Activated naive CD8-positive, alpha-beta T cell treated with anti-CD3 and anti-CD28 coated beads for 36 hours (primary cell): ENCODE measurements around the gene AK5. TPM values are rescaled to one million over a fixed set of nuclear protein-coding genes. Genes with fewer than 3 reads are reported as not detected.
"Not testable (repeated sequence)": the region's sequence is repeated elsewhere in the genome, so short reads cannot be mapped to it uniquely, and the experiment has no call there.

Experiments used
- DNase-seq: peaks from one replicate; pipeline ENCODE4 v3.0.0; 2021
- H3K27ac Mint-ChIP-seq: one replicate; pipeline ENCODE4 v1.8.0; 2022; ENCODE audit warnings: mild to moderate bottlenecking, moderate library complexity, mixed read lengths
- H3K27me3 Mint-ChIP-seq: one replicate; pipeline ENCODE4 v1.8.0; 2022; ENCODE audit warnings: mild to moderate bottlenecking, mixed read lengths
- H3K36me3 Mint-ChIP-seq: one replicate; pipeline ENCODE4 v1.8.0; 2021; ENCODE audit warnings: mild to moderate bottlenecking, mixed read lengths
- H3K4me1 Mint-ChIP-seq: one replicate; pipeline ENCODE4 v1.8.0; 2021; ENCODE audit warnings: mixed read lengths
- H3K4me3 Mint-ChIP-seq: one replicate; pipeline ENCODE4 v1.8.0; 2022; ENCODE audit warnings: mild to moderate bottlenecking, moderate library complexity, mixed read lengths
- H3K9me3 Mint-ChIP-seq: one replicate; pipeline ENCODE4 v1.8.0; 2022; ENCODE audit warnings: mixed read lengths
- total RNA-seq, 2 experiments: library from RNA; stranded (reverse); gene quantifications; one replicate each; pipeline ENCODE4 v1.2.3, GENCODE V29; 2021

The AK5 gene
- total RNA-seq, 2 experiments from 2014 or later = 4.3 to 6.6 TPM

DNA sequence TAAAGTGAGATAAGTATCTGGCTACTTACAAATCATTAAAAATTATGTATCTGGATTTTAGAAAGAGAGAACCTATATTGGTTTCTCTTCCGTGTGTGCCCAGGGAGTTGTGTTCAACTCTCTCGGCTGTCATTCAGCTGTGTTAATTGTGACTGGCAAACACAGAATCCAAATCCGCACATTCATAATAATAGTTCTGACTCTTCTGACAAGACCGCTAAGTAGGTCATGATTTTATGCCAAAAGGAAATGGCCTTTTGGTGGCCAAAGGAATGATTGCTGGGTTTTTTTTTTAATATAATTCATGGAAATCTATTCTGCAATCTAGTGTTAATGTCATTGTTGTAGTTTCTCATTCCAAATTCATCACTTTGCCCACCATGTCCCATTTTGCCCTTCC lies 110.7 kb downstream of the AK5 start:
- Mint-ChIP-seq H3K27me3 (no peaks in the 10 kb centered on the region), H3K4me3 (no peak overlapping the region)

DNA sequence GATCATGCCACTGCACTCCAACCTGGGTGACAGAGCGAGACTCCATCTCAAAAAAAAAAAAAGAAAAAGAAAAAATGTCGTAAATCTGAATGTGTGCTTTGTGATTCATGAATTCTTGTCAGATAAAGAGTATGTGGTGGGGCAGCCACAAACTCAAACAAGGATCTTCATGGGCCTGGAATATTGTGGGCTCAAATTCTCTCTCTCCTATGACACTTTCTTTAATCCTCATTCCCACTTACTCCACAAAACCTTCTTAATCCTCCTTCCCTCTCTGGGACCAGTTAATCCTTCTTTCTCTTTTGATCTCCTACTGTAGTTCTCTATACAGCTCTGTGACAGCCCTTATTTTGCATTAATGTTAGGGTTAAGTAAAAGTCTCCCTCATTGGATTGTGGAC lies 112.3 kb downstream of the AK5 start:
- H3K4me3 Mint-ChIP-seq = no peak overlapping the region
- peaks cover 2% of the 10 kb centered on the region for H3K36me3 Mint-ChIP-seq
- DNase-seq = no peak
- no peaks in the 10 kb centered on the region for H3K4me1 Mint-ChIP-seq
- no peak overlapping the region for H3K27ac Mint-ChIP-seq
- H3K27me3 Mint-ChIP-seq = no peaks in the 10 kb centered on the region
- no peaks in the 10 kb centered on the region for H3K9me3 Mint-ChIP-seq

More for the DNA sequence above, 110.7 kb downstream of the AK5 start:
- peaks cover 4% of the 10 kb centered on the region for H3K36me3 Mint-ChIP-seq
- H3K9me3 Mint-ChIP-seq = no peaks in the 10 kb centered on the region
- H3K4me1 Mint-ChIP-seq = peaks cover 7% of the 10 kb centered on the region
- DNase-seq = no peak
- no peak overlapping the region for H3K27ac Mint-ChIP-seq

DNA sequence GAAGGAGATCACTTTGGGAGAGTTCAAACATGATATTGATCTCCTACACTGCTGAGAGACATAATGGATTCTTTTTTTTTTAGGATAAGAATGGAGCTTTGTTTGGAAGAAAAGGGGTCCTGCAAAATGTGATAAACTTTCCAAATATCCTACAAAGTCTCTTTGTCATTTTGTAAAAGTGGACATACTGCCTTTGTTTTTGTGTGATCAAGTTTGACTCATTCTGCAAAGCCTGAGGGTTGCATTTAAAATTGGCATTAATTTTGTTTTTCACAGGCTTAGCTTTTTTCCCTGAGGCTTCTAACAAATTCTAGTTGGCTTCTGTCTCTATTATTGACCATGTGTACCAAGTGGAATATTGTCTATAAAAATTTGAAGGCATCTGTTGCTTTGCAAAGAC lies 113.2 kb downstream of the AK5 start:
- no peaks in the 10 kb centered on the region for H3K27me3 Mint-ChIP-seq
- H3K27ac Mint-ChIP-seq = no peak overlapping the region
- no peaks in the 10 kb centered on the region for H3K4me1 Mint-ChIP-seq
- H3K4me3 Mint-ChIP-seq = no peak overlapping the region
- DNase-seq = no peak
- H3K36me3 Mint-ChIP-seq = peaks cover 2% of the 10 kb centered on the region
- no peaks in the 10 kb centered on the region for H3K9me3 Mint-ChIP-seq

- H3K4me3 Mint-ChIP-seq = no peak overlapping the region
- H3K4me1 Mint-ChIP-seq = no peaks in the 10 kb centered on the region
- H3K27me3 Mint-ChIP-seq = no peaks in the 10 kb centered on the region
- peaks cover 2% of the 10 kb centered on the region for H3K36me3 Mint-ChIP-seq
- no peak overlapping the region for H3K27ac Mint-ChIP-seq
- H3K9me3 Mint-ChIP-seq = no peaks in the 10 kb centered on the region
- DNase-seq = no peak
These were observed 116.3 kb downstream of the AK5 start for GRCh38 chr1:77398152-77398551.

DNA sequence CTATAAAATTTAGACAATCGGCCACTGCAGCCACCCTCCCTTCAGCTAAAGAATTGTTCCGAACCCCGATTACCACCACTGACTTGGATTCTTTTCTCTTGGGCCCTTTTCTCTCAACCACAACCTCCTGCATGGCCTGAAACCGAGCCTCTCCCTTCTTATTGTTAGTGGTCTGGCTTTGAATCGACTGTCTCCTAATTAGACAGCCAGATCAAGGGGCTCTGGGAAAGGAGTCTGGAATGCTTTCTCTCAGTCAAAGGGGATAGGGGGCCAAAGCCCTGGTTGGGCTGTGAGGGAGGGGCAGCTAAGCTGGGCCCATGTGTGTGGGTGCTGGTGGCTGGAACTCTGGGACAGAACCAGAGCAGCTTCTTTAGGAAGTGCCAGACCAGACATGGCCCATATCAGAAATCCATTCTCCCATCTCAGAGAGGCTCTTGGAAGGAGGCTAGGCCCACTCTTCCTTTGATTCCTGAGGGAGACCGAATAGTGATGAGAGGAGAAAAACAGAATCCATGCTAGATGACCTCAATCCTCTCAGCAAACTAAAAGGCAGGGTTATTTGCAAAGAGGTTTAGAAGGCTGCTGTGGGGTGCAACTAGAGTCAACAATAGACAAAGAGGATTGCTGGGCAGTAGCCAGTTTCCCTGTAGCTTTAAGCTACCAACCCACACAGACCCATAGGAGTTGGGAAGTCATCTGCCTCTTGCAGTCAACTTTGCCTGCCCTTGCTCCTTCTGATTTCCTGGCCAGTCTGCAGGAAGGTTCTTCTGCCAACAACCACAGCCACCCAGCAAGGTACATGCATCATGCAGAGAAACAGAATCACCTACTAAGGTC lies 117.6 kb downstream of the AK5 start:
- H3K36me3 Mint-ChIP-seq = peaks cover 3% of the 10 kb centered on the region
- no peak for DNase-seq
- no peak overlapping the region for H3K4me3 Mint-ChIP-seq
- no peaks in the 10 kb centered on the region for H3K9me3 Mint-ChIP-seq
- H3K27ac Mint-ChIP-seq = no peak overlapping the region
- no peaks in the 10 kb centered on the region for H3K4me1 Mint-ChIP-seq
- no peaks in the 10 kb centered on the region for H3K27me3 Mint-ChIP-seq

DNA sequence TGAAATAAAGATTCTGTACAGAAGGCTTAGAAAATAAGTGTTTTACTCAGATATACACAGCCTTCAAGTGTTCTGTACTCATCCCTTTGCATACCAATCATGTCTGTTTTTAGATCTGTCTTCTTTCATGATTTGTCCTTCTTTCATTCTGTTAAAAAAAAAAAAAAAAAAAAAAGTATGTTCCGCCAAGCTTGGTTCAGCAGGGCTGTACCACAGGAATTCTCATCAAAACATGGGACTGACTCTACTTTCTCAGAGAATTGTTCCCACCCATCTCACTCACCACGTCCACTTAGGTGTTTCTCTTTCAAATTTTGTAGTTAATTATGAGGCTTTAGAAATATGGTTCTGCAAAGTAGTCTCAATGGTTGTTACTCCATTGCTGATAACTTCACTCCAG lies 119.0 kb downstream of the AK5 start:
- no peak for DNase-seq
- H3K4me1 Mint-ChIP-seq = peaks cover 2% of the 10 kb centered on the region
- H3K27me3 Mint-ChIP-seq = no peaks in the 10 kb centered on the region
- no peaks in the 10 kb centered on the region for H3K9me3 Mint-ChIP-seq
- H3K36me3 Mint-ChIP-seq = peaks cover 5% of the 10 kb centered on the region
- H3K4me3 Mint-ChIP-seq = no peak overlapping the region
- no peak overlapping the region for H3K27ac Mint-ChIP-seq

DNA sequence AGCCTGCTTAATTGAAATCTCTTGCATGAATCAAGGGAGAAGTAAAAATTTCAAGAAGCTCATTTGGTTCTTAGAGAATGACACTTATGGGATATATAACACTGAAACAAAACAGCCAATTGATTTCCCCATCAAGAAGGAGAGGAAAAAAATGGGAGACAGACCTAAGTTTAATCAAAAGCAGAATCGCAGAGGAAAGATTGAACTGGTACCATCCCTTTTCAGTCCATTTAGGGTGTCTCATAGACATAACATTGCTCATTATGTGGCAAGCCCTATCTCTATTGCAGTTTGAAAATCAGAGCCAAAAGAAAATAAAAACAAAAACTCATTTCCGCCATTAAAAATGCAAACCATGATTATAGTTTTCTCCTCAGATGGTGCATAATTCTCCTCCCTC lies 119.6 kb downstream of the AK5 start:
- H3K27me3 Mint-ChIP-seq = no peaks in the 10 kb centered on the region
- H3K4me1 Mint-ChIP-seq = peaks cover 3% of the 10 kb centered on the region
- peaks cover 5% of the 10 kb centered on the region for H3K36me3 Mint-ChIP-seq
- H3K4me3 Mint-ChIP-seq = no peak overlapping the region
- no peaks in the 10 kb centered on the region for H3K9me3 Mint-ChIP-seq
- DNase-seq = no peak
- H3K27ac Mint-ChIP-seq = no peak overlapping the region

GRCh38 chr1:77405186-77405585 lies 123.4 kb downstream of the AK5 start:
- DNase-seq = no peak
- Mint-ChIP-seq H3K4me3 (no peak overlapping the region), H3K9me3 (peaks cover 6% of the 10 kb centered on the region)

DNA sequence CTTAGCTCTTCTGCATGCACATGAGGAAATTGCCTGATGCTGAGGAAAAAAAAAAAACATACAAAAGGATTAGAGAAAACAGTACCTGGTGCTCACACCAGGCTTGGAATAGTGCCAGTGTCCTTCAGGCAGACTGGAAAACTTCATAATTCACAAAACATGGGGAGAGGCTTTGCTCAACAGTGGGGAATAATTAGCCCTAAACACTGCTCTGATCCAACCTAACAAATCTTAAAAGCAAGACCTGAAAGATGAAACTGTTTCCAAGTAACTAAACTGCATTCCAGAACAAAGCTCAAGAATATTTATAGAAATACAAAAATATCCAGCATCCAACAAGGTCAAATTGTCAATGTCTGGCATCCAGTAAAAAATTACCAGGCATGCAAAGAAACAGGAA lies 124.8 kb downstream of the AK5 start:
- peaks cover 5% of the 10 kb centered on the region for H3K36me3 Mint-ChIP-seq

More at GRCh38 chr1:77405186-77405585, 123.4 kb downstream of the AK5 start:
- Mint-ChIP-seq H3K27me3 (no peaks in the 10 kb centered on the region), H3K4me1 (peaks cover 9% of the 10 kb centered on the region), H3K36me3 (peaks cover 5% of the 10 kb centered on the region), H3K27ac (no peak overlapping the region)

DNA sequence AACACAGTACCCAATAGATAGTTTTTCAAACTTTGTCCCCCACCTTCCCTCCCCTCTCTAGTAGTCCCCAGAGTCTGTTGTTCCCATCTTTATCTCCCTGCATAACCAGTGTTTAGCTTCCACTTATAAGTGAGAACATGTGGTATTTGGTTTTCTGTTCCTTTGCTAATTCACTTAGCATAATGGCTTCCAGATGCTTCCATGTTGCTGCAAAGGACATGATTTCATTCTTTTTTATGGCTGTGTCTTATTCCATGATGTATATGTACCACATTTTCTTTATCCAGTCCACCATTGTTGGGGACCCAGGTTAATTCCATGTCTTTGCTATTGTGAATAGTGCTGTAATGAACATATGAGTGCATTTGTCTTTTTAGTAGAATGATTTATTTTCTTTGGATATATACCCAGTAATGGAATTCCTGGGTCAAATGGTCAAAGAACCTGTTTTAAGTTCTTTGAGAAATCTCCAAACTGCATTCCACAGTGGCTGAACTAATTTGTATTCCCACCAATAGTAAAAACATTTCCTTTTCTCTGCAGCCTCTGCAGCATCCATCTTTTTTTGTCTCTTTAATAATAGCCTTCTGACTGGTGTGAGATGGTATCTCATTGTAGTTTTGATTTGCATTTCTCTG lies 126.0 kb downstream of the AK5 start:
- no peaks in the 10 kb centered on the region for H3K27me3 Mint-ChIP-seq
- no peak overlapping the region for H3K4me3 Mint-ChIP-seq
- H3K36me3 Mint-ChIP-seq = peaks cover 11% of the 10 kb centered on the region
- no peak for DNase-seq
- H3K4me1 Mint-ChIP-seq = peaks cover 16% of the 10 kb centered on the region
- no peak overlapping the region for H3K27ac Mint-ChIP-seq
- H3K9me3 Mint-ChIP-seq = peaks cover 6% of the 10 kb centered on the region

More for the DNA sequence above, 124.8 kb downstream of the AK5 start:
- Mint-ChIP-seq H3K27ac (no peak overlapping the region), H3K27me3 (no peaks in the 10 kb centered on the region), H3K4me1 (peaks cover 9% of the 10 kb centered on the region), H3K4me3 (no peak overlapping the region), H3K9me3 (peaks cover 6% of the 10 kb centered on the region)
- no peak for DNase-seq

DNA sequence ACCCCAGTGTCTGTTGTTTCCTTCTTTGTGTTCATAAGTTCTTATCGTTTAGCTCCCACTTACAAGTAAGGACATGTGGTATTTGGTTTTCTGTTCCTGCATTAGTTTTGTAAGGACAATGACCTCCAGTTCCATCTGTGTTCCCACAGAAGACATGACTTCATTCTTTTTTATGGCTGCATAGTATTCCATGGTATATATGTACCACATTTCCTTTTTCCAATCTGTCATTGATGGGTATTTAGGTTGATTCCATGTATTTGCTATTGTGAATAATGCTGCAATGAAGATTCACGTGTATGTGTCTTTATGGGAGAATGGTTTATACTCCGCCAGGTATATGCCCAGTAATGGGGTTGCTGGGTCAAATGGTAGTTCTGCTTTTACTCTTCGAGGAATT lies 127.1 kb downstream of the AK5 start:
- DNase-seq, H3K4me3 Mint-ChIP-seq, H3K27ac Mint-ChIP-seq, H3K9me3 Mint-ChIP-seq, H3K27me3 Mint-ChIP-seq: not testable (repeated sequence)
- Mint-ChIP-seq H3K36me3 (peaks cover 15% of the 10 kb centered on the region), H3K4me1 (peaks cover 27% of the 10 kb centered on the region)

DNA sequence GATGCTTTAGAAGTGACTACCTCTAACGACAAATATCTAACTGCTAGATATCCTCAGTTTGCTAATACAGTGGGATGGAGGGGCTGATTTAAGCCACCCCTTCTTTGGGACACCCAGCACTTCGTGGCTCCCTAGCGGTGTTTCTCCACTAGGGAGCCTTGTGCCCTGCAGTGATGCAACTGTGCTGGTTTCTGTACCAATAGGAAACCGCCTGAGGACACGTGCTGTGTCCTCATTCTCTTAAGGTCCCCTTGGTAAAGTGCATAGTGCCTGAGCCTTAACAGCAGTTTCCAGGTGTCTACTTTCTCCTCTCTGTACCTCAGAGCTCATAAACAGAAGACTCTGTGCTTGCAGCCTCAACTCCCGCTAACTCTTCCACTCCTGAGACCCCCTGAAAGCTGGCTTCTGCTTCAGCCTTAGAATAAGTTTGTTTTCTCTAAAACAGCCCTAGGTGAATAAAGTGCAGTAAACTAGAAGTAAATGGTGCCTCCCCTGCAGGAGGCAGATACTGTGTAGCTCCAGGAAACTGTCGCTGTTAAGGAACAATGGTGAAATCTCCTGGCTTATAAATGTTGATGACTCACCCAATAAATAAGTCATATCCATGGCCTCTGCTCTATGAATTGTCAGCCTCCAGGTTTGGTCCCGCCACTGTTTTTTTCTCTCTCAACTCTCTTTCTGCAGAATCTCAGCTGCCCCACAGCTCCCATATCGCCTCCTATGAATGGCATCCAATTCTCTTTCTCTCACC lies 130.4 kb downstream of the AK5 start:
- H3K27ac Mint-ChIP-seq = no peak overlapping the region
- H3K36me3 Mint-ChIP-seq = peaks cover 18% of the 10 kb centered on the region

GRCh38 chr1:77412820-77413530 lies 131.2 kb downstream of the AK5 start:
- Mint-ChIP-seq H3K27ac (peak overlapping the region; percentile 57), H3K27me3 (no peaks in the 10 kb centered on the region), H3K9me3 (peaks cover 14% of the 10 kb centered on the region), H3K36me3 (peaks cover 23% of the 10 kb centered on the region), H3K4me1 (peaks cover 20% of the 10 kb centered on the region), H3K4me3 (peak overlapping the region; percentile 36)
- no peak for DNase-seq

More for the DNA sequence above, 130.4 kb downstream of the AK5 start:
- Mint-ChIP-seq H3K4me1 (peaks cover 20% of the 10 kb centered on the region), H3K9me3 (peaks cover 9% of the 10 kb centered on the region), H3K27me3 (no peaks in the 10 kb centered on the region), H3K4me3 (no peak overlapping the region)
- no peak for DNase-seq

DNA sequence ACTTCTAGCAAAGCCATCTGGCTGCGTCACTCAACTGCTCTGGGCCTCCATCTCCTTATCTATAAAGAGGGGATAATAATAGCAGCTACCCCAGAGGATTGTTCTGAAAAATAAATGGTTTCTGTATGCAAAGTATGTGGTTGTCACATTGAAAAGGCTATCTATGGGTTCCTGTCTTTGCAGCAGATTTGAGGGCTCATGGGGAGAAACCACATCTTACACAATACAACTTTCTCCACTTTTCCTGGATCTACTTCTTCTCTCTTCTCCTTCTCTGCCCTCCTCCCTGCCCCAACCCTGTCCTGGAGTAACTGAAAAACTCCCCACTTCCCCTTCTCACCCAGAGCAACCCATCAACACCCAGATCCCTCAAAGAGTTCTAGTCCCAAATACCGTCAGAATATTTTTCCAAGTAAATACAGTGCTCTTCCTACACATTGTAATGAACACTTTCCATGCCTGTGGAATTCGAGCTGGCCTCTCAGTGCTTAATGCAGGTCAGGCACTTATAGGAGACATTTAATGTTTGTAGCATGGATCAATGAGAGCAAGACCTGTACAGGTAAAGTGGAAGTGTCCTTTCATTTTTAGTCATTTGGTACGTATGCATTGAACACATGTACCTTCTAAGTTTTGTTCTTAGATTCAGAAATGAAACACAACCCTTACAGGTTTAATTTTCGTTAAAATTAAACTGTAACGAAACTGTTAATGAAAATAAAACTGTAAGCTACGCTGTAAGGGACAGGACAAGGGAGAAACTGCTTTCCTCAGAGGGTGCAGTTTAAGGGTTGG lies 131.9 kb downstream of the AK5 start:
- Mint-ChIP-seq H3K4me1 (peaks cover 20% of the 10 kb centered on the region), H3K36me3 (peaks cover 28% of the 10 kb centered on the region), H3K27ac (peak overlapping the region; percentile 57), H3K27me3 (no peaks in the 10 kb centered on the region), H3K9me3 (peaks cover 16% of the 10 kb centered on the region), H3K4me3 (peak overlapping the region; percentile 36)
- no peak for DNase-seq
